Measurements from ENCODE around the gene COL21A1.

Gene COL21A1

DNA sequence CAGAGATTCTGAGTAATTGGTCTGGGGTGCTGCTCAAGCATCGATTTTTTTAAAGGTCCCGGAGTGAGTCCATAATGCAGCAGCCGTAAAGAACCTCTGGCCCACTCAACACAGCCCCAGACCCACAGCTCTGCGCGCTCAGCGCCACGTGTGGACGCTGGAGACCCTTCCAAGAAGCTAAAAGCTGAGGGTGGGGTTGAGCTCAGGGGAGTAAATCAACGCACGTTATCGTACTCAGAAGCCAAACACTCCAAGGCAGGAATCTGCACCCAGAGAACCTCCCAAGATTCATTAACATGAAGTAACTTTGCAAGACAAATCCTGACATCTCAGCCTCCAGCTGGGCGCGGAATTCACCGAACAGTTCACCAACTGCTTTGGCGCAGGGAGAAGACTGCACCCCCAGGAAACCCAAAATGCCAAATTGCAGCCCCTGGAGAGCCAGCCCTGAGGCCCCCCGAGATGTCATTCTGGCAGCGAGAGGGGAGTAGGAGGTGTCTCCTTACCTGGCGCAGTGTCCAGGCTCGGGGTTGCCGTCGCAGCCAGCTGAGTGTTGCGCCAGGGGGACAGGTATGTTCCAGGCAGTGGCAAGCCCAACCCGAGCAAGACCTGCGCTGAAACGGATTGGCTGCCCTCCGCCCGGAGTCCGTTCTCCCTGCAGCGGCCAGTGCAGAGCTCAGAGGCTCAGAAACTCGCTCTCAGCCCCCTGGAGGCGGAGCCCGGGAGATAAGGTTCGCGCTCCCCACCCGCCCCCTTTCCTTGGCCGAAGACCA lies at the start of gene COL21A1:
Gene COL21A1 (minus strand): TSS at position 700 of the 773 bp plus-strand sequence. CDS start 64,962 bp downstream, outside the sequence.
- Mint-ChIP-seq H3K27me3 (no peaks in the 10 kb centered on the region), H3K9me3 (peaks cover 3% of the 10 kb centered on the region), H3K27ac (no peak within 1 kb of the TSS), H3K36me3 (no peaks in the 10 kb centered on the region), H3K4me1 (no peaks in the 10 kb centered on the region), H3K4me3 (no peak within 1 kb of the TSS)
- peak; percentile 16 for ATAC-seq

- Mint-ChIP-seq H3K9me3 (peaks cover 4% of the 10 kb centered on the region), H3K27me3 (no peaks in the 10 kb centered on the region), H3K36me3 (no peaks in the 10 kb centered on the region), H3K27ac (no peak overlapping the region), H3K4me1 (no peaks in the 10 kb centered on the region), H3K4me3 (no peak overlapping the region)
- no peak for ATAC-seq
Observed at GRCh38 chr6:56293781-56294180, 46.4 kb upstream of the COL21A1 start.

- Mint-ChIP-seq H3K27me3 (no peaks in the 10 kb centered on the region), H3K4me1 (no peaks in the 10 kb centered on the region), H3K9me3 (peaks cover 5% of the 10 kb centered on the region), H3K4me3 (no peak overlapping the region), H3K27ac (no peak overlapping the region), H3K36me3 (no peaks in the 10 kb centered on the region)
- ATAC-seq, result no peak
Observed at GRCh38 chr6:56292505-56293181, 45.3 kb upstream of the COL21A1 start.

GRCh38 chr6:56291302-56291917 lies 44.0 kb upstream of the COL21A1 start:
- Mint-ChIP-seq H3K9me3 (peaks cover 9% of the 10 kb centered on the region), H3K4me1 (no peaks in the 10 kb centered on the region), H3K27ac (no peak overlapping the region), H3K27me3 (no peaks in the 10 kb centered on the region), H3K4me3 (no peak overlapping the region), H3K36me3 (no peaks in the 10 kb centered on the region)
- peak; percentile 24 for ATAC-seq

DNA sequence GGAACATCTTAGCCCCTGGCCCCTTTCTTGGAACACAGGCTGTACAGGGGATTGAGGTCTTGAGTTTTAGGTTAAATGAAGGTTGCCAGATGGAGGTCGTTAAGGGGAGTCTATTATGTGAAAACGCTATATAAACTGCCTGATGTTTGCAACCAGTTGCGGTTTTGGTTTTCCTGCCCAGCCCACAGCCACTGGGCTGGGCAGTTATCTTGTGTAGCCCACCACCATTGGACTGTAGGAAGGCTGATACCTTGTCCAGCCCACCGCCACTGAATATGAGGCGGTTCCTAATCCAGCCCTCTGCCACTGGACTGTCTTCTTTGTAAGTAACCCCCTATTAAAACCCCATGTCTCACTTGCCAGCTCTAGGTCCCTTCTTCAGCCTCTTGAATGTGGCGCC lies 42.3 kb upstream of the COL21A1 start:
- Mint-ChIP-seq H3K27ac (no peak overlapping the region), H3K4me1 (no peaks in the 10 kb centered on the region), H3K4me3 (no peak overlapping the region), H3K9me3 (peaks cover 11% of the 10 kb centered on the region), H3K27me3 (no peaks in the 10 kb centered on the region), H3K36me3 (no peaks in the 10 kb centered on the region)
- ATAC-seq, result no peak

DNA sequence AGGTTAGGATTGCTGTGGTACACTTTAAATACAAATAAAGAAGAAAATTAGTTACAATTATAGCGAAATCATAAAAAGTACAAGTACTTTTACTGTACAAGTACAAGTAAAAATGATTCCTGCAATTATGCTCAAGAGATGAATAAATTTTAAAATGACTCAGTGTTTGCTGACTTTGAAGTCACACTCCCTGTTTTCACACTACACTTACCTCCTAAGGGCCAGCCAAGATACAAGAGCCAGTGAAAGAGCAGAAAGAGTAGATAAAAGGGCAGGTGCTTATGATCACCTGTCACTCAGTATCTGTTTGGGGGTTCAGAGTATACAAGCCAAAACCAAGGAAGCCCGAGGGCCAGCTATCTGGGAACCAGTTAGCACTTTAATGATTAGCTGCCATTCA lies 41.0 kb upstream of the COL21A1 start:
- ATAC-seq, result no peak
- H3K27ac Mint-ChIP-seq, result no peak overlapping the region
- no peaks in the 10 kb centered on the region for H3K4me1 Mint-ChIP-seq
- no peaks in the 10 kb centered on the region for H3K27me3 Mint-ChIP-seq
- no peaks in the 10 kb centered on the region for H3K36me3 Mint-ChIP-seq
- H3K4me3 Mint-ChIP-seq, result no peak overlapping the region
- H3K9me3 Mint-ChIP-seq, result peaks cover 18% of the 10 kb centered on the region

DNA sequence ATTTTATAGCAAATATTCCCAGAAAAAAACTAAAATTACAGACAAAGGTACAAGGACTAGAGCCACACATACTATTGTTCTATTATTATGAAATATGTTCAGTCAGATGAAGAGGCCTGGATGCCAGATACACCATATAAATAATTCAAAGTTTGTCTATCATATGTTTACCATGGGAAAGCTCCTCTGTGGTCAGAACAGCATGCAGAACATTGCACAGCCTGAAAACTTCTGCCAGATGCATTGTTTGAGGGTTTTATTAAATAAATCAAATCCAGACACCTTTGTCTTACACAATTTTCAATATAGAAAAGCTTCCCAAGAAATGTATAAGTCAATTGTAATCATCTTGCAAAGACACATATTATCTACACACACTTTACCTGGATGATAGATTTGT lies 35.0 kb upstream of the COL21A1 start:
- Mint-ChIP-seq H3K36me3 (no peaks in the 10 kb centered on the region), H3K27me3 (no peaks in the 10 kb centered on the region), H3K4me1 (no peaks in the 10 kb centered on the region), H3K9me3 (peaks cover 14% of the 10 kb centered on the region), H3K27ac (no peak overlapping the region), H3K4me3 (no peak overlapping the region)
- no peak for ATAC-seq

DNA sequence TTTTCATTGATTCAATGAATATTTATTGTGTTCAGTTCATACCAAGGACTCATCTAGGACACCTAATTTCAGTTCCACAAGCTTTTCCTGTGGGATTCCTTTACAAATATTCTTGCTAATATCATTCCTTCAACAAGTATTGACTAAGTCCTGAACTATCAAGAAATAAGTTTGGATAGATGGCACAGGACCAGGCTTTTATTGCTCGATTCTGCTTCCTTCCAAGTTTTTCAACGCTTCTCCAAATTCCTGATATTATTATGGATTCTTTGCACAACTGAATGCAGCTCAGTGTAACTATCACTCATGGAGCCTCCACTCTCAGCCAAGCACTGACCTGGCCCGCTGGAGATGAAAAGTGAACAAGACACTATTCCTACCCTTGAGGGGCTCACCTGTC lies 32.7 kb upstream of the COL21A1 start:
- Mint-ChIP-seq H3K27me3 (no peaks in the 10 kb centered on the region), H3K4me3 (no peak overlapping the region), H3K4me1 (no peaks in the 10 kb centered on the region), H3K27ac (no peak overlapping the region), H3K9me3 (peaks cover 11% of the 10 kb centered on the region), H3K36me3 (no peaks in the 10 kb centered on the region)
- no peak for ATAC-seq

- Mint-ChIP-seq H3K36me3 (no peaks in the 10 kb centered on the region), H3K27me3 (no peaks in the 10 kb centered on the region), H3K4me1 (no peaks in the 10 kb centered on the region), H3K4me3 (no peak overlapping the region), H3K9me3 (peaks cover 5% of the 10 kb centered on the region), H3K27ac (no peak overlapping the region)
- ATAC-seq, result no peak
Observed at GRCh38 chr6:56279331-56280080, 32.1 kb upstream of the COL21A1 start.

- Mint-ChIP-seq H3K27ac (no peak overlapping the region), H3K9me3 (peaks cover 7% of the 10 kb centered on the region), H3K4me1 (no peaks in the 10 kb centered on the region), H3K36me3 (no peaks in the 10 kb centered on the region), H3K27me3 (no peaks in the 10 kb centered on the region), H3K4me3 (no peak overlapping the region)
- ATAC-seq, result no peak
Observed at GRCh38 chr6:56278171-56278591, 30.8 kb upstream of the COL21A1 start.

- Mint-ChIP-seq H3K4me1 (no peaks in the 10 kb centered on the region), H3K27me3 (no peaks in the 10 kb centered on the region), H3K4me3 (no peak overlapping the region), H3K27ac (no peak overlapping the region), H3K36me3 (no peaks in the 10 kb centered on the region), H3K9me3 (peaks cover 18% of the 10 kb centered on the region)
- no peak for ATAC-seq
Observed at GRCh38 chr6:56270812-56271441, 23.5 kb upstream of the COL21A1 start.

- H3K27me3 Mint-ChIP-seq, result no peaks in the 10 kb centered on the region
- no peak overlapping the region for H3K4me3 Mint-ChIP-seq
- peaks cover 11% of the 10 kb centered on the region for H3K9me3 Mint-ChIP-seq
- no peaks in the 10 kb centered on the region for H3K36me3 Mint-ChIP-seq
- ATAC-seq, result no peak
- no peaks in the 10 kb centered on the region for H3K4me1 Mint-ChIP-seq
- no peak overlapping the region for H3K27ac Mint-ChIP-seq
Observed at GRCh38 chr6:56268266-56268665, 20.9 kb upstream of the COL21A1 start.

DNA sequence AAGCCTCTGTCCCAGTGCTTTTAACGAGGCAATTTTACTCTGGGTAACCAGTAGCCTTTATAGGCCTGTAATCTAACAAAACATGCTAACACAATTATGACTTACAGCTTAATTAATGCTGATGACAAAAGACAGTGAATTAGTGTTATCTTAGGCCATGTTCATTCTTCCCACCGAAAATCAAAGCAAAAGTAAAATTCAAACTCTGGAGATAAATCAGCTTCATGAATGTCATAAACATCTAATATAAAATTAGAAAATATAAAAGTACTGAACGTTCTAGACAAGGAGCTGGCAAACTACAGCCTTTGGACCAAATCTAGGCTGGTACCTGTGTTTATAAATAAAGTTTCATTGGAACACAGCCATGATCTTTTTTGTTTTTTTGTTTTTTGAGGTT lies 18.6 kb upstream of the COL21A1 start:
- H3K4me1 Mint-ChIP-seq, result no peaks in the 10 kb centered on the region
- H3K9me3 Mint-ChIP-seq, result peaks cover 6% of the 10 kb centered on the region
- H3K27me3 Mint-ChIP-seq, result no peaks in the 10 kb centered on the region
- H3K27ac Mint-ChIP-seq, result no peak overlapping the region
- H3K36me3 Mint-ChIP-seq, result no peaks in the 10 kb centered on the region
- no peak for ATAC-seq
- H3K4me3 Mint-ChIP-seq, result no peak overlapping the region

GRCh38 chr6:56263596-56264315 lies 16.4 kb upstream of the COL21A1 start:
- H3K36me3 Mint-ChIP-seq, result no peaks in the 10 kb centered on the region
- H3K27me3 Mint-ChIP-seq, result no peaks in the 10 kb centered on the region
- ATAC-seq, result no peak
- H3K4me3 Mint-ChIP-seq, result no peak overlapping the region
- peaks cover 2% of the 10 kb centered on the region for H3K9me3 Mint-ChIP-seq
- H3K4me1 Mint-ChIP-seq, result no peaks in the 10 kb centered on the region
- no peak overlapping the region for H3K27ac Mint-ChIP-seq
